Thyroid gland (tissue), 4 donors: Measurements from ENCODE around the gene SLC35A1.

Experiments used
- POLR2A ChIP-seq, 2 donors: fragments of 450-650 bp; IDR thresholded peaks; one replicate each; pipeline ENCODE4 v1.6.1; 2017; ENCODE audit warnings: antibody characterized with exemption in 2 of 2, mild to moderate bottlenecking in 2 of 2, moderate library complexity in 1 of 2
- TF ChIP-seq, protein P1 (sequence below), 6 experiments: fragments of 200-600 bp in 3 of 6; fragments of 450-650 bp in 3 of 6; sonication (generic) in 3 of 6; IDR thresholded peaks; one replicate each; pipeline ENCODE4 v1.5.1; 2016 to 2019; ENCODE audit warnings: antibody characterized with exemption in 6 of 6, mild to moderate bottlenecking in 2 of 6, inconsistent platforms in 1 of 6, moderate library complexity in 1 of 6

DNA sequence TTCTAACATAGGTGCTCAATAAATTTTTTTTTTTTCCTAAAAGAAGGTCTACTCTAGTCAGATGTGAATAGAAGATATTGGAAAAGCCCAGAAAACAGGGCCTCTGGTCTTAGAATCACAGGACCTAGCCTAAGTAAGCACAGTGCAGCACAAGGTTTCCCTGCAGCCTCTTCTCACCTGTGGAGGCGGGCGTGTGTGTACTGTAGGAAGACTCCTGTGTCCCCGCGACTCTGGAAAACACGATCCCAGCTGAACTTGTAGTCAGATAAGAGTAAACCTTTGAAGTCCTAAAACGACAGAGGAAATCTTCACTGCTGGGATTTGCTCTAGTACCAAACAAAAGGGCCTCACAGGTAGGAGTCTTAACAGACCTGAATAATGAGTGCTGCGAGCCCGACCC lies 45.7 kb downstream of the SLC35A1 start:
- TF ChIP-seq POLR2A (IDR thresholded peaks at IDR 0.05), result no peak
- TF ChIP-seq, protein P1, sequence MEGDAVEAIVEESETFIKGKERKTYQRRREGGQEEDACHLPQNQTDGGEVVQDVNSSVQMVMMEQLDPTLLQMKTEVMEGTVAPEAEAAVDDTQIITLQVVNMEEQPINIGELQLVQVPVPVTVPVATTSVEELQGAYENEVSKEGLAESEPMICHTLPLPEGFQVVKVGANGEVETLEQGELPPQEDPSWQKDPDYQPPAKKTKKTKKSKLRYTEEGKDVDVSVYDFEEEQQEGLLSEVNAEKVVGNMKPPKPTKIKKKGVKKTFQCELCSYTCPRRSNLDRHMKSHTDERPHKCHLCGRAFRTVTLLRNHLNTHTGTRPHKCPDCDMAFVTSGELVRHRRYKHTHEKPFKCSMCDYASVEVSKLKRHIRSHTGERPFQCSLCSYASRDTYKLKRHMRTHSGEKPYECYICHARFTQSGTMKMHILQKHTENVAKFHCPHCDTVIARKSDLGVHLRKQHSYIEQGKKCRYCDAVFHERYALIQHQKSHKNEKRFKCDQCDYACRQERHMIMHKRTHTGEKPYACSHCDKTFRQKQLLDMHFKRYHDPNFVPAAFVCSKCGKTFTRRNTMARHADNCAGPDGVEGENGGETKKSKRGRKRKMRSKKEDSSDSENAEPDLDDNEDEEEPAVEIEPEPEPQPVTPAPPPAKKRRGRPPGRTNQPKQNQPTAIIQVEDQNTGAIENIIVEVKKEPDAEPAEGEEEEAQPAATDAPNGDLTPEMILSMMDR (IDR thresholded peaks at IDR 0.05), result no peak
